Right lobe of liver (tissue), 6 donors: Measurements from ENCODE around the gene CFL2. TPM values are rescaled to one million over a fixed set of nuclear protein-coding genes. Genes with fewer than 3 reads are reported as not detected.
A peak's percentile ranks its signal among the peaks of the same experiment; 100 is the strongest.

ENCODE experiments used
- ATAC-seq, 4 donors: fragments of 200-7000 bp; cut with Tn5 transposase; one replicate each; pipeline ENCODE4 v1.9.1; 2020; ENCODE audit warnings: mild to moderate bottlenecking in 4 of 4, moderate library complexity in 4 of 4
- DNase-seq, 3 donors: peaks; one replicate each; pipeline ENCODE4 v3.0.0-alpha.2; 2020
- H3K27ac ChIP-seq, 3 donors: fragments of 200-600 bp; one replicate each; pipeline ENCODE4 v1.8.0; 2022
- H3K27me3 ChIP-seq, 2 donors: fragments of 200-600 bp; one replicate each; pipeline ENCODE4 v1.8.0; 2022
- H3K36me3 ChIP-seq, 4 donors: fragments of 200-600 bp; sonication (generic) in 1 of 4; one replicate each; pipeline versions ENCODE4 v1.5.1 to v1.8.0; 2017 to 2022; ENCODE audit warnings: control low read depth in 1 of 4
- H3K4me1 ChIP-seq, 4 donors: fragments of 200-600 bp; sonication (generic) in 1 of 4; one replicate each; pipeline versions ENCODE4 v1.5.1 to v1.8.0; 2017 to 2022; ENCODE audit warnings: control low read depth in 1 of 4
- H3K4me3 ChIP-seq, 3 donors: fragments of 200-600 bp; one replicate each; pipeline ENCODE4 v1.8.0; 2022
- H3K9me3 ChIP-seq, 4 donors: fragments of 200-600 bp; sonication (generic) in 1 of 4; one replicate each; pipeline versions ENCODE4 v1.5.1 to v1.8.0; 2017 to 2022; ENCODE audit warnings: control low read depth in 1 of 4
- CTCF ChIP-seq, 4 donors: fragments of 200-600 bp in 3 of 4; fragments of 450-650 bp in 1 of 4; IDR thresholded peaks; one replicate each; pipeline versions ENCODE4 v1.5.1 to v1.8.0; 2016 to 2022; ENCODE audit warnings: antibody characterized with exemption in 4 of 4, mild to moderate bottlenecking in 2 of 4
- POLR2A ChIP-seq: fragments of 450-650 bp; IDR thresholded peaks from one replicate; pipeline ENCODE4 v1.6.1; 2017; ENCODE audit warnings: antibody characterized with exemption, mild to moderate bottlenecking
- WGBS: methylation state at CpG from one replicate; pipeline ENCODE4 v1.1.6; 2018; ENCODE audit warnings: low coverage, low lambda C conversion rate; ENCODE audit not compliant: insufficient coverage; ENCODE audit errors: missing lambda C conversion rate; 5-methylcytosine and 5-hydroxymethylcytosine counted together
- intact Hi-C, 2 donors: fragments of 100-400 bp; cut with DNase I; formaldehyde crosslinking; loops; one replicate each; pipeline versions ENCODE4 v1.11.2 to v1.14.1; 2022
- total RNA-seq, 6 experiments: library from RNA; depleted of rRNA in 2 of 6; stranded (reverse); fragments of >200 nt in 2 of 6; fragmentation: NEBNext Ultra II Directional in 3 of 6; extraction: Animal tissue kit (Norgen Biotek cat#: 25700) in 3 of 6; gene quantifications; one replicate each; pipeline versions ENCODE4 v1.1.0 to v1.2.4, GENCODE V29; 2016 to 2023
- donor health status: DM: no; HTN: yes; CAD: no.
- donor health status: DM: no; HTN: no; CAD: no.
- donor health status: DM: no; HTN: no; CAD: no.
- donor health status: DM: no; HTN: yes; CAD: no.
- donor health status: DM: no; HTN: yes; CAD: no.

CFL2 gene
- total RNA-seq, 6 experiments from 2014 or later = 74.2 to 95.3 (median 78.3) TPM

DNA sequence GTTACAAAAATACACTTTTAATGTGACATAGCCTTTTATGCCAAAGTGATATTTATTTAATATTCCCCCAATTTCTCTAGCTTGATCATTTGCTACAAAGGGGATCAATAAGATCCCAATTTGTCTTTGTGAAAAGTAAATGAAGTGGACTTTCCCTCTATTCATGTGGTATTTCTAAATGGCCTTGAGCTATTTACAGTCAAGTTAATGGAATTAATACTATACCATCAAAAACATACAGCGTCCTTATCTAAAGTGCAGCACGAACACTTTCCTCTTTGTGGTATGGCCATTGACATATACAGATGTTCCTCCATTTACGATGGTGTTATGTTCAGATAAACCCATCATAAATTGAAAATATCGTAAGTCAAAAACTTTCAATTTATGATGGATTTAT lies 23.2 kb downstream of the CFL2 start:
- no peak for TF ChIP-seq CTCF (IDR thresholded peaks at IDR 0.05)
- no peak for TF ChIP-seq POLR2A
- WGBS = 63% methylated on average over 4 of the region's 4 CpGs
- no peak overlapping the region for H3K4me3 ChIP-seq
- peaks cover 0 to 23% (median 4%) of the 10 kb centered on the region in 4 donors for H3K4me1 ChIP-seq
- peak overlapping the region in 1 of 3 donors; percentile 55 for H3K27ac ChIP-seq
- no peaks in the 10 kb centered on the region for H3K27me3 ChIP-seq
- no peaks in the 10 kb centered on the region for H3K36me3 ChIP-seq
- H3K9me3 ChIP-seq = no peaks in the 10 kb centered on the region
- ATAC-seq (no peak), DNase-seq (no peak)
- intact Hi-C loops = no loop called here

DNA sequence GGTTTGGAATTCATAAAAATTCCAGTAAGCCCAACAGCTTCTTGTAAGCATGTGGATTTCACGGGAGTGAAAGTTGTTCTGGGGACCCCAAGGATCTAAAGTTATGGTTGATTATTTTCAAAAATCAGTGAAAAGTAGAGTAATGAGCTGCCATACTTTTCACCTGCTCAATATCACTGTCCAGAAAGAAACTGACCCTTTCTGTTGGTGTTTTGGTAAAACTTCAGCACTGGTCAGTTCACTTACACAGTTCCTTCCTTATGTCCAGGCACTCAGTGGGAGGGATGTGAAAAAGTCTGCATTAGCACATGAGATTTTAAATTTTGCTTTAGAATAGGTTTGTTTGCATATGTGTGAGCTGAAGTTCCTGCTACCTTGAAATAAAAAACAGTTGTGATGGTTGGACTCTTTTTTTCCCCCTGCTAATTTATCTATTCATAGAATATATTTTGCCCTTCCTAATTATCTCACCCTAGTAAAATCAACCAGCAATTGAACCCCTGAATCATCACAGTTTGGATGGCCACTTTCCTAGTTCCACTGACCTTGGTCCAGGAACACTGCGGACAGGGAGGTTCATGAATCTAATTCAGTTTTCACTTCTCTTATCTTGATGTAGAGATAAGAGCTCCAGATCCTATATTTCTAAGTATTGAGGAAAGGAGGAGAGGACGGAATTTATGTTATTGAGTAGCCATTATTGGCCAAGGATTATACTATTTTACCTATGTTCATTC lies 25.8 kb downstream of the CFL2 start:
- ATAC-seq = peak in 3 of 4 donors; percentile 14 to 41 (median 38)
- no peak for TF ChIP-seq CTCF (IDR thresholded peaks at IDR 0.05)
- no peak for TF ChIP-seq POLR2A
- Histone ChIP-seq H3K27ac (peak overlapping the region; percentile 71 to 92 (median 83)), H3K4me3 (peak overlapping the region in 2 of 3 donors; percentile 37 to 49), H3K27me3 (no peaks in the 10 kb centered on the region), H3K9me3 (no peaks in the 10 kb centered on the region), H3K36me3 (no peaks in the 10 kb centered on the region), H3K4me1 (peaks cover 0 to 23% (median 4%) of the 10 kb centered on the region in 4 donors)
- 30% methylated on average over 3 of the region's 3 CpGs for WGBS
- DNase-seq = no peak
- intact Hi-C loops = no loop called here

DNA sequence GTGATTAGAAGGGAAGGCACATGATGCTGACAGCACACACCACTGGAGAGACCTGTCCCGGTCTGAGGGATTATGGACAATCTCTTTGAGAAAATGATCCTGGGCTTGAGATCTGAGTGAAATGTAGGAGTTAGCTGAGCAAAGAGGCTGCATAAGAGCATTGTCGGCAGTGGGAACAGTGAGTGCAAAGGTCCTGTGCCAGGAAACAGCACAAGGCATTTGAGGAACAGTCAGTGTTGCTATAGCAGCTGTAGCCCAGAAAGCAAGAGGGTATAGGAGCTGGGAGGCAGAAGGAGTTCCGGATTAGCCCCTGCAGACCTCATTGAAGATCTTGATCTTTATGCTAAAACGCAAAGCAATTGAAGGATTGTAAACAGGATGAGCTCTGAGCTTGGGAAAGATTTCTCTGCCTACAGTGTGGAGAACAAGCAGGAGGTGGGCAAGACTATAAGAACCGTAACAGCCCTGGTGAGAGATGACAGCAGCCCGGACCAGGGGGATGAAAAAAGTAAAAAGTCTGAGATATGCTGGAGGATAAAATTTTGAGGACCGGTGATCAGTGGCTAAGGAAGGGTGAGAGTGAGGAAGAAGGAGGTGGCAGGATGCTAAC lies 28.5 kb downstream of the CFL2 start:
- no peaks in the 10 kb centered on the region for H3K27me3 ChIP-seq
- intact Hi-C loops = no loop called here
- TF ChIP-seq POLR2A (no peak), CTCF (IDR thresholded peaks at IDR 0.05) (no peak)
- no peak overlapping the region for H3K4me3 ChIP-seq
- H3K9me3 ChIP-seq = no peaks in the 10 kb centered on the region
- H3K36me3 ChIP-seq = no peaks in the 10 kb centered on the region
- peaks cover 0 to 22% (median 3%) of the 10 kb centered on the region in 4 donors for H3K4me1 ChIP-seq
- no peak for DNase-seq
- WGBS = 69% methylated on average over 7 of the region's 7 CpGs
- H3K27ac ChIP-seq = no peak overlapping the region
- ATAC-seq = no peak

- Histone ChIP-seq H3K9me3 (no peaks in the 10 kb centered on the region), H3K4me3 (no peak overlapping the region), H3K27me3 (no peaks in the 10 kb centered on the region), H3K27ac (no peak overlapping the region), H3K36me3 (no peaks in the 10 kb centered on the region), H3K4me1 (peaks cover 0 to 16% (median 0%) of the 10 kb centered on the region in 4 donors)
- intact Hi-C loops = no loop called here
- TF ChIP-seq CTCF (IDR thresholded peaks at IDR 0.05) (no peak), POLR2A (no peak)
- DNase-seq (no peak), ATAC-seq (no peak)
Observed at GRCh38 chr14:34684578-34684977, 29.8 kb downstream of the CFL2 start.
